WTC11 (cell line): Measurements from ENCODE around the gene TMEM52. TPM values are rescaled to one million over a fixed set of nuclear protein-coding genes. Genes with fewer than 3 reads are reported as not detected.

Source experiments
- ATAC-seq: fragments of 200-7000 bp; cut with Tn5 transposase; 2 replicates; pipeline ENCODE4 v1.10.0; 2021; ENCODE audit warnings: mild to moderate bottlenecking, moderate library complexity
- CTCF ChIA-PET: fragments of 300-600 bp; sonication (Branson Sonifier 250); formaldehyde crosslinking; loops from one replicate; lab custom pipeline; 2021; ENCODE audit warnings: antibody characterized with exemption; lab: Charles Lee
- POLR2A ChIA-PET: fragments of 350-600 bp; sonication (Branson Sonifier 250); formaldehyde crosslinking; loops from one replicate; lab custom pipeline; 2021; ENCODE audit warnings: antibody characterized with exemption; lab: Charles Lee
- DNase-seq: peaks from one replicate; pipeline ENCODE4 v3.0.0; 2021; ENCODE audit warnings: low spot score
- H3K27ac Mint-ChIP-seq: 2 replicates; pipeline ENCODE4 v1.8.0; 2021; ENCODE audit warnings: mixed read lengths
- H3K27me3 Mint-ChIP-seq: 2 replicates; pipeline ENCODE4 v1.8.0; 2021; ENCODE audit warnings: low read depth, mild to moderate bottlenecking, moderate library complexity, mixed read lengths
- H3K36me3 Mint-ChIP-seq: 2 replicates; pipeline ENCODE4 v1.8.0; 2021; ENCODE audit warnings: mixed read lengths
- H3K4me1 Mint-ChIP-seq: 2 replicates; pipeline ENCODE4 v1.8.0; 2022; ENCODE audit warnings: mixed read lengths
- H3K4me3 Mint-ChIP-seq: 2 replicates; pipeline ENCODE4 v1.8.0; 2021; ENCODE audit warnings: mild to moderate bottlenecking, moderate library complexity, mixed read lengths
- H3K9me3 Mint-ChIP-seq: 2 replicates; pipeline ENCODE4 v1.8.0; 2021; ENCODE audit warnings: mixed read lengths
- AFF4 ChIP-seq: sonication (generic); formaldehyde crosslinking; IDR thresholded peaks from 2 replicates; pipeline ENCODE4 v1.8.1; 2023; ENCODE audit warnings: mild to moderate bottlenecking, missing genetic modification reagents, borderline replicate concordance
- AR ChIP-seq: fragments of 250-450 bp; sonication (Bioruptor Pico); IDR thresholded peaks from 2 replicates; pipeline ENCODE4 v1.9.0; 2021; ENCODE audit warnings: mild to moderate bottlenecking
- ATF1 ChIP-seq: sonication (generic); formaldehyde crosslinking; IDR thresholded peaks from 2 replicates; pipeline ENCODE4 v1.8.1; 2023; ENCODE audit warnings: mild to moderate bottlenecking, moderate library complexity, missing genetic modification reagents
- ATF3 ChIP-seq: sonication (generic); formaldehyde crosslinking; conservative IDR thresholded peaks from 2 replicates; pipeline ENCODE4 v1.8.1; 2022; ENCODE audit warnings: mild to moderate bottlenecking, missing genetic modification reagents
- CBFB ChIP-seq: sonication (generic); formaldehyde crosslinking; IDR thresholded peaks from 2 replicates; pipeline ENCODE4 v1.8.1; 2022; ENCODE audit warnings: mild to moderate bottlenecking, low read depth, missing genetic modification reagents
- E2F5 ChIP-seq: sonication (generic); formaldehyde crosslinking; IDR thresholded peaks from 2 replicates; pipeline ENCODE4 v1.8.1; 2022; ENCODE audit warnings: mild to moderate bottlenecking, moderate library complexity, missing genetic modification reagents
- ESRRA ChIP-seq: sonication (generic); formaldehyde crosslinking; IDR thresholded peaks from 2 replicates; pipeline ENCODE4 v1.8.1; 2022; ENCODE audit warnings: mild to moderate bottlenecking, missing genetic modification reagents, borderline replicate concordance
- FOXP1 ChIP-seq: sonication (generic); formaldehyde crosslinking; IDR thresholded peaks from 2 replicates; pipeline ENCODE4 v1.8.0; 2022; ENCODE audit warnings: missing genetic modification reagents, mild to moderate bottlenecking, moderate library complexity, borderline replicate concordance
- FOXP4 ChIP-seq: sonication (generic); formaldehyde crosslinking; IDR thresholded peaks from 2 replicates; pipeline ENCODE4 v1.8.0; 2022; ENCODE audit warnings: mild to moderate bottlenecking, missing genetic modification reagents
- GABPB1 ChIP-seq: sonication (generic); formaldehyde crosslinking; IDR thresholded peaks from 2 replicates; pipeline ENCODE4 v1.8.1; 2023; ENCODE audit warnings: mild to moderate bottlenecking, missing genetic modification reagents
- GTF2I ChIP-seq: fragments of 250-450 bp; sonication (Bioruptor Pico); conservative IDR thresholded peaks from 2 replicates; pipeline ENCODE4 v1.4.0; 2021; ENCODE audit warnings: mild to moderate bottlenecking
- JAZF1 ChIP-seq: fragments of 250-450 bp; sonication (Bioruptor Pico); IDR thresholded peaks from 2 replicates; pipeline ENCODE4 v1.9.0; 2021; ENCODE audit warnings: moderate library complexity, mild to moderate bottlenecking, inconsistent platforms
- KAT7 ChIP-seq: sonication (generic); formaldehyde crosslinking; IDR thresholded peaks from 2 replicates; pipeline ENCODE4 v1.8.1; 2023; ENCODE audit warnings: missing genetic modification reagents, mild to moderate bottlenecking, borderline replicate concordance
- MXD4 ChIP-seq: fragments of 250-450 bp; sonication (Bioruptor Pico); IDR thresholded peaks from 2 replicates; pipeline ENCODE4 v1.8.0; 2021; ENCODE audit warnings: mild to moderate bottlenecking, moderate library complexity, borderline replicate concordance
- NR2C2 ChIP-seq: sonication (generic); formaldehyde crosslinking; IDR thresholded peaks from 2 replicates; pipeline ENCODE4 v1.8.0; 2022; ENCODE audit warnings: mild to moderate bottlenecking, missing genetic modification reagents
- PREB ChIP-seq: sonication (generic); formaldehyde crosslinking; IDR thresholded peaks from 2 replicates; pipeline ENCODE4 v1.8.1; 2022; ENCODE audit warnings: mild to moderate bottlenecking, missing genetic modification reagents, moderate library complexity, borderline replicate concordance
- PRRX2 ChIP-seq: fragments of 250-450 bp; sonication (Bioruptor Pico); IDR thresholded peaks from 2 replicates; pipeline ENCODE4 v1.8.0; 2021; ENCODE audit warnings: mild to moderate bottlenecking
- SP1 ChIP-seq: sonication (generic); formaldehyde crosslinking; conservative IDR thresholded peaks from 2 replicates; pipeline ENCODE4 v1.8.1; 2022; ENCODE audit warnings: missing genetic modification reagents
- ZMAT4 ChIP-seq: fragments of 250-450 bp; sonication (Bioruptor Pico); IDR thresholded peaks from 2 replicates; pipeline ENCODE4 v1.9.0; 2021; ENCODE audit warnings: mild to moderate bottlenecking
- ZNF121 ChIP-seq: sonication (generic); formaldehyde crosslinking; IDR thresholded peaks from 2 replicates; pipeline ENCODE4 v1.8.0; 2023; ENCODE audit warnings: missing genetic modification reagents
- ZNF532 ChIP-seq: fragments of 250-450 bp; sonication (Bioruptor Pico); IDR thresholded peaks from 2 replicates; pipeline ENCODE4 v1.9.0; 2021; ENCODE audit warnings: mild to moderate bottlenecking, borderline replicate concordance
- total RNA-seq: library from RNA; stranded (reverse); gene quantifications from 3 replicates; pipeline ENCODE4 v1.2.3, GENCODE V29; 2021

The TMEM52 gene
- total RNA-seq, 1 experiment from 2014 or later: 21.9 TPM

GRCh38 chr1:1964811-1965210 lies 45.7 kb upstream of the TMEM52 start (continued):
- TF ChIP-seq ZNF532 (no peak), KAT7 (CRISPR knock-in tag) (no peak)
- TF ChIP-seq, all 79 proteins: peak for 0

GRCh38 chr1:1963570-1963969 lies 44.5 kb upstream of the TMEM52 start:
- ATAC-seq: no peak
- H3K4me1 Mint-ChIP-seq: peaks cover 20% of the 10 kb centered on the region
- H3K4me3 Mint-ChIP-seq: no peak overlapping the region
- H3K36me3 Mint-ChIP-seq: no peaks in the 10 kb centered on the region
- peaks cover 4% of the 10 kb centered on the region; the same call in 1 of the 2 replicates for H3K9me3 Mint-ChIP-seq
- CTCF ChIA-PET: interaction anchor here (1.1 kb wide), 1 partner anchor 81 kb away, joined by 5 read pairs; no protein-coding TSS in a partner anchor
- TF ChIP-seq AR (CRISPR knock-in tag) (no peak), ATF3 (no peak), ZNF121 (no peak), PRRX2 (CRISPR knock-in tag) (no peak), GTF2I (CRISPR knock-in tag) (no peak), CBFB (CRISPR knock-in tag) (no peak), SP1 (no peak), JAZF1 (no peak), GABPB1 (CRISPR knock-in tag) (no peak), MXD4 (no peak), AFF4 (CRISPR knock-in tag) (no peak), PREB (CRISPR knock-in tag) (no peak), E2F5 (CRISPR knock-in tag) (no peak), ATF1 (no peak), FOXP4 (CRISPR knock-in tag) (no peak), ZMAT4 (CRISPR knock-in tag) (no peak), FOXP1 (CRISPR knock-in tag) (no peak), KAT7 (CRISPR knock-in tag) (no peak), NR2C2 (no peak), ESRRA (no peak)
- TF ChIP-seq, all 79 proteins: peak for 0
- POLR2A ChIA-PET: no interaction called here
- Mint-ChIP-seq H3K27ac (no peak overlapping the region; the same call in 1 of the 2 replicates), H3K27me3 (no peaks in the 10 kb centered on the region; the same call in 1 of the 2 replicates)
- DNase-seq: no peak
